ENCODE measurements around the gene MRPS12. TPM values are rescaled to one million over a fixed set of nuclear protein-coding genes. Genes with fewer than 3 reads are reported as not detected.
A peak's percentile ranks its signal among the peaks of the same experiment; 100 is the strongest.

Gene MRPS12
- total and polyA plus RNA-seq, 2 of the 13 experiments (the other 11 are each of a cell fraction or from before 2014, with no cell fraction given), result 27.5 to 54.8 TPM

GRCh38 chr19:38975861-38976271 is 45.1 kb downstream of the MRPS12 start:
- Histone ChIP-seq H3K4me2 (ENCODE audit: low read depth, low read length) (peak overlapping the region; percentile 80), H3K36me3 (replicated peaks in 1 of 2; ENCODE audit: control insufficient read depth in 1 of 2, insufficient read depth in 2 of 2, low read length in 2 of 2) (0 out of 5 replicates have a peak, but pooled peaks cover 0 to 3% of the 10 kb centered on the region in 2 experiments), H3K27ac (ENCODE audit: extremely low read length, insufficient read depth, low read length) (peak overlapping the region; percentile 99), H3K9ac (ENCODE audit: insufficient read depth, low read depth, low read length) (peak overlapping the region; percentile 84), H3K4me1 (ENCODE audit: insufficient read depth, low read length) (peaks cover 59% of the 10 kb centered on the region), H3K27me3 (ENCODE audit: control insufficient read depth in 1 of 2, insufficient read depth in 2 of 2, low read length in 2 of 2) (no peaks in the 10 kb centered on the region), H3K4me3 (replicated peaks in 1 of 3; ENCODE audit: insufficient read depth in 1 of 3, low read depth in 2 of 3, low read length in 3 of 3) (peak overlapping the region; percentile 61 to 81 (median 80)), H3K79me2 (ENCODE audit: insufficient read depth, low read length) (peaks cover 41% of the 10 kb centered on the region), H3K9me3 (ENCODE audit: low read length) (no peaks in the 10 kb centered on the region), H2AFZ (ENCODE audit: low read length) (no peak overlapping the region), H4K20me1 (ENCODE audit: insufficient read depth, low read length) (peaks cover 6% of the 10 kb centered on the region; the same call in 1 of the 2 replicates)
- ChIA-PET POLR2A (interaction anchor here (0.8 to 1.8 kb wide), 13 partner anchors 9 to 415 kb away, joined by 3 to 12 read pairs (median 4); partner anchors contain the start of genes MED29, MRPS12, NFKBIB and PAF1), CTCF (ENCODE audit: low intra/inter-chr PET ratio, low total read pairs) (no interaction called here)
- in situ Hi-C loops (cut with HindIII; ENCODE audit: extremely low pct_ligation_motif_present, low pct_unique_long_range_greater_than_20kb) (loop anchor here (5.0 kb wide), 1 partner anchor 61 kb away; no protein-coding TSS in a partner anchor), intact Hi-C loops (cut with micrococcal nuclease; ENCODE audit: unreplicated experiment) (loop anchor here (5.0 kb wide), 1 partner anchor 76 kb away; no protein-coding TSS in a partner anchor)
- peak; percentile 59 for ATAC-seq
- peak; percentile 60 for DNase-seq (ENCODE audit: low spot score)
- no TSS peak for BruUV-seq (replicated peaks)
- peak; percentile 4 for FAIRE-seq
- WGBS (ENCODE audit: low lambda C conversion rate), result 0% methylated on average over 3 of the region's 22 CpGs
- TF ChIP-seq MTF2 (CRISPR knock-in tag; IDR thresholded peaks at IDR 0.05; ENCODE audit: borderline replicate concordance) (no peak), DMTF1 (CRISPR knock-in tag; IDR thresholded peaks at IDR 0.05) (no peak), CBX5 (CRISPR knock-in tag; IDR thresholded peaks at IDR 0.05; ENCODE audit: borderline replicate concordance) (0 out of 2 replicates have a peak, but pooled peaks have one; percentile 19), ZNF570 (CRISPR knock-in tag; IDR thresholded peaks at IDR 0.05; ENCODE audit: borderline replicate concordance) (no peak), ZKSCAN1 (IDR thresholded peaks at IDR 0.05; ENCODE audit: low read length) (no peak), MEF2D (CRISPR knock-in tag; IDR thresholded peaks at IDR 0.05) (no peak), ARID2 (CRISPR knock-in tag; IDR thresholded peaks at IDR 0.05; ENCODE audit: borderline replicate concordance) (peak; percentile 9; the same call in 1 of the 2 replicates), ZNF564 (CRISPR knock-in tag; IDR thresholded peaks at IDR 0.05) (0 out of 2 replicates have a peak, but pooled peaks have one; percentile 19), RBM39 (IDR thresholded peaks at IDR 0.05; ENCODE audit: low read depth, low read length, poor library complexity, severe bottlenecking) (no peak), SALL2 (CRISPR knock-in tag; IDR thresholded peaks at IDR 0.05) (no peak), ZNF878 (CRISPR knock-in tag; IDR thresholded peaks at IDR 0.05) (0 out of 2 replicates have a peak, but pooled peaks have one; percentile 26), ZNF839 (CRISPR knock-in tag; IDR thresholded peaks at IDR 0.05; ENCODE audit: borderline replicate concordance) (no peak), SRY (CRISPR knock-in tag; IDR thresholded peaks at IDR 0.05) (no peak), SRSF1 (optimal IDR thresholded peaks at IDR 0.05; ENCODE audit: low read depth, low read length) (peak; percentile 72), CBX2 (IDR thresholded peaks at IDR 0.05; ENCODE audit: low read depth, low read length) (no peak), CBX2 (CRISPR knock-in tag; IDR thresholded peaks at IDR 0.05; ENCODE audit: low read depth) (no peak), FOXO1 (CRISPR knock-in tag; IDR thresholded peaks at IDR 0.05) (no peak), MXD4 (CRISPR knock-in tag; IDR thresholded peaks at IDR 0.05) (no peak), CCDC6 (CRISPR knock-in tag; IDR thresholded peaks at IDR 0.05) (no peak; the same call in 1 of the 2 replicates), TFAP4 (IDR thresholded peaks at IDR 0.05; ENCODE audit: borderline replicate concordance, low read depth) (no peak), SP2 (CRISPR knock-in tag; IDR thresholded peaks at IDR 0.05) (no peak), ZNF768 (CRISPR knock-in tag; IDR thresholded peaks at IDR 0.05) (peak; percentile 5; the same call in 1 of the 2 replicates), ZNF543 (CRISPR knock-in tag; IDR thresholded peaks at IDR 0.05) (no peak)
